Mucosa of rectum (tissue), 2 donors: Measurements from ENCODE around the gene TMX2.
A peak's percentile ranks its signal among the peaks of the same experiment; 100 is the strongest.

Experiments used
- H3K27ac ChIP-seq, 2 donors: one replicate each; pipeline ENCODE4 v1.7.0; 2013; ENCODE audit warnings: inconsistent platforms in 2 of 2, low read depth in 2 of 2, low read length in 2 of 2
- H3K27me3 ChIP-seq, 2 donors: one replicate each; pipeline ENCODE4 v1.7.0; 2013; ENCODE audit warnings: low read length in 2 of 2; ENCODE audit not compliant: control insufficient read depth in 2 of 2, insufficient read depth in 2 of 2
- H3K36me3 ChIP-seq, 2 donors: one replicate each; pipeline ENCODE4 v1.7.0; 2013; ENCODE audit warnings: low read length in 2 of 2; ENCODE audit not compliant: control insufficient read depth in 2 of 2, insufficient read depth in 2 of 2
- H3K4me1 ChIP-seq, 2 donors: one replicate each; pipeline ENCODE4 v1.7.0; 2013; ENCODE audit warnings: low read length in 2 of 2, mild to moderate bottlenecking in 1 of 2; ENCODE audit not compliant: control insufficient read depth in 2 of 2, insufficient read depth in 2 of 2
- H3K4me3 ChIP-seq, 2 donors: one replicate each; pipeline ENCODE4 v1.7.0; 2013; ENCODE audit warnings: low read length in 2 of 2
- H3K9ac ChIP-seq, 2 donors: one replicate each; pipeline ENCODE4 v1.7.0; 2013; ENCODE audit warnings: low read length in 2 of 2, low read depth in 1 of 2, mild to moderate bottlenecking in 1 of 2
- H3K9me3 ChIP-seq, 2 donors: one replicate each; pipeline ENCODE4 v1.7.0; 2013; ENCODE audit warnings: low read length in 2 of 2; ENCODE audit not compliant: control insufficient read depth in 2 of 2
- donor health status: healthy.
- donor health status: Normal muscosa, but diverticular disease.

Gene TMX2

DNA sequence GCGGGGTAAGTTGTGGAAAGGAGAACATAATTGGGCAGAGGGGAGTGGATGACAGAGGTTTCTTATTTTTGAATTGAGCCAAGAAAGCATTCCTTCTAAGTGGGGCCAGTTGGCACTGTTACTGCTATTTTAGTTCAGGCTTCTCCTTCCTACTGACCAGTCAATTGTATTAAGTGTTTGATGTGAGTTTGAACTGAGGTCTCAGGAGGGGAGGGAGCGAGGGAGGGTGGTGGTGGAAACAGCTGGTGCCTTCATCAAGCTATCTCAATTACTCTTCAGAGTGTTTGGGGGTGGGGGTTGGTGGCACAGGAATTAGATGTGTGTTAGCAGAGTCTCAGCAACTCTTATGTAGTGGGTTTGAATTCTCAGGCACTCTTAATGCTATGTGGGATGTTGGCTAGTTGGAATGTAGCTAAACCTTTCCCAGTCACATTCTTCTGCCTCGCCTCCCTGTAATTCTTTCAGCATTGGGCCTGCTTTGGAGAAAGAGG lies 63.7 kb downstream of the TMX2 start:
- H3K4me1 ChIP-seq = peaks cover 53 to 82% of the 10 kb centered on the region in 2 donors
- peak overlapping the region; percentile 12 to 37 for H3K4me3 ChIP-seq
- H3K36me3 ChIP-seq = no peaks in the 10 kb centered on the region
- H3K27me3 ChIP-seq = no peaks in the 10 kb centered on the region
- peak overlapping the region in 1 of 2 donors; percentile 45 for H3K9ac ChIP-seq
- peak overlapping the region; percentile 94 to 95 for H3K27ac ChIP-seq
- H3K9me3 ChIP-seq = no peaks in the 10 kb centered on the region

DNA sequence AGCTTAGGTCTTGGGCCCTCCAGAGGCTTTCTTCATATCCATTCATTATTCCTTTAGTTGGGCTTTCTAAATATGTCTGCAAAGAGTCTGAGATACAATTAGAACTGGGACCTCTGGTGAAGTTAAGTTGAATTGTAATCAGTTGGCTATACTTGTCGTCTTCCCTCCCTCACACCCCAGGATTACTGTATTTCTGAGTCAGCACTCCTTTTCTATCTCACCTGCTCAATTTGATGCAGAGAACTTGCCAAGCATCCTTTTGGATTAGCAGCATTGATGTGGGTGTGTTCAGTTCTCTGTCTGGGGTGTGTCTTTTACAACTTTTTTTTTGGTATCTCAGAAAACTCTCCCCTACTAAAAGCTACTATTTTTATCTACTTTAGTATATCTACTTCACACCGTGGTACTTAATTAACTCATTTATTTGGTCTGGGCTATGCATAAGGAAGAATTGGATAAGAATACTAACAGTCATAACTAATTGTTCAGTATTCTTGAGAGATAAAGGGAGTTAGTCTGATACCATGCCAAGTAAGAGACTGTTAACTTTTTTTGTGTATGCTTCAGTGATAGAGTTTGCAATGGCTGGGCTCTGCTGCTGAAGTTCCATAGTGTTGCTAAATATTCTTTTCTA lies 64.3 kb downstream of the TMX2 start:
- H3K9me3 ChIP-seq = no peaks in the 10 kb centered on the region
- H3K27me3 ChIP-seq = no peaks in the 10 kb centered on the region
- H3K27ac ChIP-seq = peak overlapping the region; percentile 94 to 95
- no peaks in the 10 kb centered on the region for H3K36me3 ChIP-seq
- H3K4me1 ChIP-seq = peaks cover 58 to 85% of the 10 kb centered on the region in 2 donors
- peak overlapping the region in 1 of 2 donors; percentile 76 for H3K9ac ChIP-seq
- H3K4me3 ChIP-seq = peak overlapping the region in 1 of 2 donors; percentile 45

DNA sequence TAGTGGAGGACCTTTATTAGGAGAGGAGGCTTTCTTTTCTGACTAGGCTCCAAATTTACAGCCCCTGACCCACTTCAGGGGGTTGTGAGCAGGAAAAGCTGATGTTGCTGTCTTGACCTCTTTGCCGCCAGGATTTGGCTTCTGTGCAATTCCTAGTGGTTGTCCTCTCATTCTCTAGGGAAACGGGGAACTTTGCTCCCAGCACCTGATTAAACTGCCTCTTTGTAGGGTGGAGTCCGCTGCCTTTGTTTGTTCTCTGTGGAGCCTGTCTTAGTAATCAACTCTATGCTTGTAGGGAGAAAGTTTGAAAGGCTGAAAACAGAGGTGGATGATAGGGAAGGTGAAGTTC lies 65.5 kb downstream of the TMX2 start:
- Histone ChIP-seq H3K36me3 (no peaks in the 10 kb centered on the region), H3K27ac (peak overlapping the region; percentile 94 to 95), H3K4me1 (peaks cover 71 to 88% of the 10 kb centered on the region in 2 donors), H3K9ac (peak overlapping the region; percentile 74 to 76), H3K27me3 (no peaks in the 10 kb centered on the region), H3K4me3 (peak overlapping the region; percentile 50 to 60), H3K9me3 (no peaks in the 10 kb centered on the region)

DNA sequence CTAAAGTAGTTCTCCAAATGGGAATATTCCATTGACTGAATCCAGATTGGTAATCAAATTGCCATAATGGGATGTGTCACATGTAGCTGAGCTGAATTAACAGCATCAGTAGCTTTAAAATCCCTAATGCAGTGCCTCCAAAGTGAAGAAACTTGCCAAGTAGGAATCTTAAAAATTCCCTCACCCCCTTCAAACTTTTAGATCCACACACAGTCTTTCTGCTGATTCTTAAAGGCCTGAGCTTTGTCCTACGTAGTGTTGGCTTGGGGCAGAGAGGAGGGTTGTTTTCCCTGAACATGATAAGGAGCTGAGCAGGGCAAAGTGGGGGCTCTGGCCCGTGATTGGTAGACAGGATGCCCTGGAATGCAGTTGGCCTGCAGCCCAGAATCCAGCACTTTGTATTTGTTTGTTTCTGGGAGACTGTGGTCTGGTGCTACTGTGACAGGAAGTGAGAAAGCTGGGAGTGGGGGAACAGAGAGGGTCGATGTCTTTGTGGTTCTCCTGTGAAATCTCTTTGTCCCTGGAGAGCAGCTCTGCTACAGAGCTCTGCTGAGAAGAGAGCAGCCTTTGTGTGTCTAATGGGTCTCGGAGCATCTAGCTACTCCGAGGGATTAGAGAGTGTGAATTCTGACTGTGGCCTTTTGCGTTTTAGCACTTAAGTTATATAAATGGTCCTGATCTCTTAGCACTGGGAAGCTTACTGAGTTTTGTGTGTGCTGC lies 66.1 kb downstream of the TMX2 start:
- Histone ChIP-seq H3K36me3 (no peaks in the 10 kb centered on the region), H3K27me3 (no peaks in the 10 kb centered on the region), H3K9me3 (no peaks in the 10 kb centered on the region), H3K4me3 (peak overlapping the region; percentile 50 to 60), H3K9ac (peak overlapping the region; percentile 74 to 76), H3K27ac (peak overlapping the region; percentile 94 to 95), H3K4me1 (peaks cover 73 to 89% of the 10 kb centered on the region in 2 donors)

DNA sequence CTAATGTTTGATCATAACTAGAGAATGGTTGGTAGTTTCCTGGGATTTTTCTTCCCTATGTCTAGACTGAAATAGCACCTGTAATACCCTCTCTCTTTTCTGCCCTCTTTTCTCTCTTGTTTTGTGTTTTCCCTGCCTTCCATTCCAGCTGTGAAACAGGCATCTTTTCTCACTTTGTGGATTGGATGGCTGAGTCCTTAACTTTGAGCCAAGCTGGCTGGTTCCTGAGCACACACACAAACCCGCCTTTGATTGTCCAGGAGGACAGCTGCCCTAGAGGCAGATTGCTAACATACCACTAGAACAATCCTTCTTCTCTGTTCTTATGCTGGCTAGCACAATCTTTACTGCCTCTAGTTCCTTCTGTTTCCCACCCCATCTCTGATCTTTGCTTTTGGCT lies 66.9 kb downstream of the TMX2 start:
- no peaks in the 10 kb centered on the region for H3K9me3 ChIP-seq
- peak overlapping the region; percentile 50 to 60 for H3K4me3 ChIP-seq
- H3K36me3 ChIP-seq = no peaks in the 10 kb centered on the region
- peak overlapping the region; percentile 74 to 76 for H3K9ac ChIP-seq
- H3K27ac ChIP-seq = peak overlapping the region; percentile 94 to 95
- H3K4me1 ChIP-seq = peaks cover 69 to 91% of the 10 kb centered on the region in 2 donors
- no peaks in the 10 kb centered on the region for H3K27me3 ChIP-seq

DNA sequence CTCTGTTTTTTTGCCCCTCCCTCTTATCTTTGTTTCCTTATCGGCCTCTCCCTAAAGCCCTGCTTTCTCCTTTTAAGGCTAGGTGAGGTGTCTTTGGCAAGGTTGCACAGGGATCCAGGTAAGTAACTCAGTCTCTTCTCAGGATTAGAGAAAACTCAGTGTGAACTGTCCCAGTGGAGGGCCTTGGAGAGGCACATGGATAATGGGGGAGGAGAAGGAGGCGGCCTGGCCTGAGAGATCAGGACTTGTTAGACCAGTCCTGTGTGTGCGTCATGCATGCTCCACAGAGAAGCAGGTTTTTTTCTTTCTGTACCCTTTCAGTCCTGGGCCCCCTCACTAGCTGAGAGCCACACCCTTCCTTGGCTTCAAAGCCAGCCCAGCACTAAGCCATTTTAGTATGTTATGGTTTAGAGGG lies 69.1 kb downstream of the TMX2 start:
- Histone ChIP-seq H3K27me3 (no peaks in the 10 kb centered on the region), H3K27ac (peak overlapping the region; percentile 94 to 95)

DNA sequence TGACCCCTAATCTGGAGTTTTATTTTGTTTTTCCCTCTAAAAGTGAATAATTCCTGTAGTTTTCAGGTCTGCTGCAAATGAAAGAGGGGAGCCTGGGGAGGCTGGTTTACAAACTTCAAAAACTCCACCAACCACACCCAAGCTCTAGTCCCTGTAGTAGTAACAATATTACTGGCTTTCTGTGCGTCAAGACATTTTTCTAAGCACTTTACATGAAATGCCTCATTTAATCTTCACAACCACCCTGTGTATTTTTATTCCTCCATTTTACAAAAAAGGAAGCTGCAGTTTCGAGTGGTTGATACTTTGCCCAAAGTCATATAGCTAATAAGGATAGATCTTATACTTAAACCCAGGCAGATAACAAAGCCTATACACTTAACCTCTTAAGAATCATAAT lies 72.7 kb downstream of the TMX2 start:
- Histone ChIP-seq H3K27me3 (no peaks in the 10 kb centered on the region), H3K9ac (no peak overlapping the region), H3K4me3 (no peak overlapping the region), H3K36me3 (no peaks in the 10 kb centered on the region), H3K4me1 (peaks cover 65 to 91% of the 10 kb centered on the region in 2 donors), H3K9me3 (no peaks in the 10 kb centered on the region), H3K27ac (peak overlapping the region; percentile 1 to 43)

More for the DNA sequence above, 69.1 kb downstream of the TMX2 start:
- no peaks in the 10 kb centered on the region for H3K36me3 ChIP-seq
- H3K4me3 ChIP-seq = peak overlapping the region in 1 of 2 donors; percentile 7
- no peaks in the 10 kb centered on the region for H3K9me3 ChIP-seq
- H3K9ac ChIP-seq = peak overlapping the region; percentile 9 to 63
- H3K4me1 ChIP-seq = peaks cover 66 to 92% of the 10 kb centered on the region in 2 donors

DNA sequence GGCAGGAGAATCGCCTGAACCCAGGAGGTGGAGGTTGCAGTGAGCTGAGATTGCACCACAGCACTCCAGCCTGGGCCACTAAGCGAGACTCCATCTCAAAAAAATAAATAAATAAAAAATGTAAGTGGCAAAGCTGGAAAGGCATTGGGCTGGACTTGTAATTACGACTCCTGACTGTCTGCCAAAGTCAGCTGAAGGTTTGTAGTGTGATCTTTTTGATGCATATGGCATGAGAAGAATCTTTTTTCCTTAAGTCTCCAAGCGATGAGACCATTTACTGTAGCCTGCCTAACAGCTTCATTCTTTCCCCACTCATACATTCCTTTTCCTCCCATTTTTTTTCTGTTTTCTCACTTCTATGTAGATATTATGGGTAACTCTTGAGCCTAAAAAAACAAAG lies 74.0 kb downstream of the TMX2 start:
- H3K27ac ChIP-seq = peak overlapping the region; percentile 54 to 73
- H3K4me1 ChIP-seq = peaks cover 63 to 82% of the 10 kb centered on the region in 2 donors
- H3K27me3 ChIP-seq = no peaks in the 10 kb centered on the region
- H3K9ac ChIP-seq = peak overlapping the region in 1 of 2 donors; percentile 21
- peaks cover 0 to 1% of the 10 kb centered on the region in 2 donors for H3K36me3 ChIP-seq
- H3K4me3 ChIP-seq = no peak overlapping the region
- H3K9me3 ChIP-seq = no peaks in the 10 kb centered on the region

DNA sequence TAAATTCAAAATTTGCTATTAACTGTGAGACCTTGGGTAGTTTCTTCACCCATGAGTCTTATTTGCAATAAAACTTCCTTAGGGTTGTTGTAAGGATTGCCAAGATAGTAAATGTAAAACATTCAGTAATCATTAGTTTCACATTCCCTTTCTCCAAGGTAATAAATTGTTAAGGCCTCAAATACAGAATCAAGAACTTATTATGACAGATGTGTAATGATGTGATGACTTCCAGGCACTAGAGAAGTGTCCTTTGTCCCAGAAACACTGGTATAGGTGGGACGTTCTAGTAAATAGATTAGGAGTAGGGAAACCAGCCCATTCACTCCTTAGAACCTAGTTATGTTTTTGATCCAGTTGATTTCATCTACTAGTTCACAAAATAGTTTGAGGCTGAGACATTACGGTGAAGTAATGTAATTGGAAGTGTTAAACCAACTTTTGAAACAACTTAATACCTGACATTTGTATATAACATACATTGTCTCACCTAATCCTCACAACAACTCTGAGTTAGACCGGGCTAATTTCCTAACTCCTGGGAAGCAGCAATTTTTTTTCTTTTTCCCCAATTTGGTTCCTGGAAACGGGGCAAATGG lies 74.7 kb downstream of the TMX2 start:
- Histone ChIP-seq H3K9me3 (no peaks in the 10 kb centered on the region), H3K27me3 (no peaks in the 10 kb centered on the region), H3K4me3 (no peak overlapping the region), H3K9ac (peak overlapping the region in 1 of 2 donors; percentile 21), H3K36me3 (peaks cover 1 to 6% of the 10 kb centered on the region in 2 donors), H3K4me1 (peaks cover 63 to 81% of the 10 kb centered on the region in 2 donors), H3K27ac (peak overlapping the region; percentile 54 to 73)
